Spleen (tissue), 7 donors: ENCODE data around the gene ZNF385C.

Experiments
- CTCF ChIP-seq, 11 experiments: fragments of 200-600 bp in 7 of 11; fragments of 450-650 bp in 4 of 11; sonication (generic) in 4 of 11; IDR thresholded peaks in 8 of 11; conservative IDR thresholded peaks in 3 of 11; 1 replicate in 7 of 11; 2 replicates in 4 of 11; pipeline versions ENCODE4 v1.4.0 to v1.8.0; 2016 to 2021; ENCODE audit warnings: antibody characterized with exemption in 11 of 11, inconsistent platforms in 4 of 11, mild to moderate bottlenecking in 1 of 11
- POLR2A ChIP-seq, 3 donors: fragments of 450-650 bp; IDR thresholded peaks; one replicate each; pipeline ENCODE4 v1.5.1; 2017; ENCODE audit warnings: antibody characterized with exemption in 3 of 3, mild to moderate bottlenecking in 1 of 3
- donor health status: DM: no; HTN: no; CAD: no; lungs with moderate emphysema.
- donor health status: DM: no; HTN: no; CAD: no.
- donor health status: DM: no; HTN: no; CAD: no.

GRCh38 chr17:42103221-42103954 lies 5.1 kb upstream of the ZNF385C start:
- TF ChIP-seq CTCF (IDR thresholded peaks at IDR 0.05 in 8 of 11, conservative IDR thresholded peaks at IDR 0.05 in 3 of 11): no peak
- no peak for TF ChIP-seq POLR2A (IDR thresholded peaks at IDR 0.05)
